Mucosa of rectum (tissue), 2 donors: ENCODE results near the gene DAD1.
"Not testable (repeated sequence)": the region's sequence is repeated elsewhere in the genome, so short reads cannot be mapped to it uniquely, and the experiment has no call there.

Experiments
- H3K27ac ChIP-seq, 2 donors: one replicate each; pipeline ENCODE4 v1.7.0; 2013; ENCODE audit warnings: inconsistent platforms in 2 of 2, low read depth in 2 of 2, low read length in 2 of 2
- H3K27me3 ChIP-seq, 2 donors: one replicate each; pipeline ENCODE4 v1.7.0; 2013; ENCODE audit warnings: low read length in 2 of 2; ENCODE audit not compliant: control insufficient read depth in 2 of 2, insufficient read depth in 2 of 2
- H3K36me3 ChIP-seq, 2 donors: one replicate each; pipeline ENCODE4 v1.7.0; 2013; ENCODE audit warnings: low read length in 2 of 2; ENCODE audit not compliant: control insufficient read depth in 2 of 2, insufficient read depth in 2 of 2
- H3K4me1 ChIP-seq, 2 donors: one replicate each; pipeline ENCODE4 v1.7.0; 2013; ENCODE audit warnings: low read length in 2 of 2, mild to moderate bottlenecking in 1 of 2; ENCODE audit not compliant: control insufficient read depth in 2 of 2, insufficient read depth in 2 of 2
- H3K4me3 ChIP-seq, 2 donors: one replicate each; pipeline ENCODE4 v1.7.0; 2013; ENCODE audit warnings: low read length in 2 of 2
- H3K9ac ChIP-seq, 2 donors: one replicate each; pipeline ENCODE4 v1.7.0; 2013; ENCODE audit warnings: low read length in 2 of 2, low read depth in 1 of 2, mild to moderate bottlenecking in 1 of 2
- H3K9me3 ChIP-seq, 2 donors: one replicate each; pipeline ENCODE4 v1.7.0; 2013; ENCODE audit warnings: low read length in 2 of 2; ENCODE audit not compliant: control insufficient read depth in 2 of 2
- donor health status: healthy.
- donor health status: Normal muscosa, but diverticular disease.

DAD1 gene

DNA sequence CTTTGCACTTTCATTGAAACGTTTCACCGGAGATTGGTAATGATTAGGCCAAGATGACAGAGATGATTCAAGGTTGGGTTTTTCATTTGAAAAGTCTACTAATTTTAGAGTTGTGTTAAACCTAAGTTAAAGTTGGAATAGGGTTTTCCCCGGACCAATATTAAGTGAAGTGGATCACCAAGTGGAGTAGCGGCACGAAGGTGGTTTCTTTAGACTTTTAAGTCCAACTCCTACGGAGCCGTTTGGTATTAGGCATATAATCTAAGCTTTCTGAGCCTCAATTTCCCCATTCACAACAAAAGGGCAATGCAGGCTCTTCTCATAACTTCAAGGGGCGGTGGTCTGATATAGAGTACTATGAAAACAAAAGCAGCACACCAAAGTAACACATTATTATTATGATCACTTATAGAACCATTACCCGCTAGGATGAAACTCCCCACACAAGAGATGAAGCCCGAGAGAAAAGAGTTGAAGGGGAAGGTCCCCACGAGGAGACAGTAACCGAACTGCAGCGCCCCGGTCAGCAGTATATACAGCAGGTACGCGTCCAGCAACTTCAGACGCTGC lies 413 bp downstream of the DAD1 start:
- H3K4me1 ChIP-seq: peaks cover 21 to 24% of the 10 kb centered on the region in 2 donors
- peak overlapping the region; percentile 92 to 99 for H3K27ac ChIP-seq
- H3K9ac ChIP-seq: peak overlapping the region; percentile 97 to 98
- no peaks in the 10 kb centered on the region for H3K27me3 ChIP-seq
- peak overlapping the region; percentile 98 to 100 for H3K4me3 ChIP-seq
- no peaks in the 10 kb centered on the region for H3K9me3 ChIP-seq
- H3K36me3 ChIP-seq: peaks cover 0 to 5% of the 10 kb centered on the region in 2 donors

- H3K9ac ChIP-seq: peak overlapping the region; percentile 97 to 98
- not testable (repeated sequence) for H3K27me3 ChIP-seq, H3K36me3 ChIP-seq, H3K9me3 ChIP-seq
- peak overlapping the region; percentile 98 to 100 for H3K4me3 ChIP-seq
- H3K4me1 ChIP-seq: peaks cover 15 to 22% of the 10 kb centered on the region in 2 donors
- H3K27ac ChIP-seq: peak overlapping the region; percentile 92 to 99
Observed at GRCh38 chr14:22587677-22588422, 1.2 kb downstream of the DAD1 start.

GRCh38 chr14:22587247-22587646 lies 1.8 kb downstream of the DAD1 start:
- H3K4me3 ChIP-seq: peak overlapping the region in 1 of 2 donors; percentile 6
- H3K36me3 ChIP-seq: peaks cover 0 to 5% of the 10 kb centered on the region in 2 donors
- no peak overlapping the region for H3K27ac ChIP-seq
- no peaks in the 10 kb centered on the region for H3K27me3 ChIP-seq
- H3K9ac ChIP-seq: peak overlapping the region in 1 of 2 donors; percentile 8
- no peaks in the 10 kb centered on the region for H3K9me3 ChIP-seq
- H3K4me1 ChIP-seq: peaks cover 15 to 21% of the 10 kb centered on the region in 2 donors

GRCh38 chr14:22583994-22584393 lies 5.0 kb downstream of the DAD1 start:
- Histone ChIP-seq H3K27me3 (no peaks in the 10 kb centered on the region), H3K36me3 (peaks cover 3 to 5% of the 10 kb centered on the region in 2 donors), H3K4me1 (peaks cover 10 to 15% of the 10 kb centered on the region in 2 donors), H3K9me3 (no peaks in the 10 kb centered on the region), H3K27ac (no peak overlapping the region), H3K4me3 (no peak overlapping the region), H3K9ac (no peak overlapping the region)

- H3K27ac ChIP-seq: no peak overlapping the region
- no peaks in the 10 kb centered on the region for H3K27me3 ChIP-seq
- H3K9ac ChIP-seq: no peak overlapping the region
- H3K36me3 ChIP-seq: peaks cover 3 to 7% of the 10 kb centered on the region in 2 donors
- H3K4me1 ChIP-seq: peaks cover 0 to 3% of the 10 kb centered on the region in 2 donors
- no peak overlapping the region for H3K4me3 ChIP-seq
- no peaks in the 10 kb centered on the region for H3K9me3 ChIP-seq
Observed at GRCh38 chr14:22580625-22581024, 8.4 kb downstream of the DAD1 start.

DNA sequence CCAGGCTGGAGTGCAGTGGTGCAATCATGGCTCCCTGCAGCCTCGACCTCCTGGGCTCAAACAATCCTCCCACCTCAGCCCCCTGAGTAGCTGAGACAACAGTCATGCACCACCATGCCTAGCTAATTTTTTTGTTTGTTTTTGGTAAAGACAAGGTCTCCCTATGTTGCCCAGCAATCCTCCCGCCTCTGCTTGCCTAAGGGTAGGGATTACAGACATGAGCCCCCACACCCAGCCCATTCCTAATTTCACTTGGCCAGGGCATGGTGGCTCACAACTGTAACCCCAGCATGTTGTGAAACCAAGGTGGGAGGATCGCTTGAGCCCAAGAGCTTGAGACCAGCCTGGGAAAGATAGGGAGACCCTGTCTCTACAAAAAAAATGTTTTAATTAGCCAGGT lies 9.1 kb downstream of the DAD1 start:
- Histone ChIP-seq H3K36me3 (peaks cover 5 to 9% of the 10 kb centered on the region in 2 donors), H3K27ac (no peak overlapping the region), H3K9ac (no peak overlapping the region), H3K4me1 (peaks cover 0 to 3% of the 10 kb centered on the region in 2 donors), H3K4me3 (no peak overlapping the region), H3K9me3 (no peaks in the 10 kb centered on the region), H3K27me3 (no peaks in the 10 kb centered on the region)

DNA sequence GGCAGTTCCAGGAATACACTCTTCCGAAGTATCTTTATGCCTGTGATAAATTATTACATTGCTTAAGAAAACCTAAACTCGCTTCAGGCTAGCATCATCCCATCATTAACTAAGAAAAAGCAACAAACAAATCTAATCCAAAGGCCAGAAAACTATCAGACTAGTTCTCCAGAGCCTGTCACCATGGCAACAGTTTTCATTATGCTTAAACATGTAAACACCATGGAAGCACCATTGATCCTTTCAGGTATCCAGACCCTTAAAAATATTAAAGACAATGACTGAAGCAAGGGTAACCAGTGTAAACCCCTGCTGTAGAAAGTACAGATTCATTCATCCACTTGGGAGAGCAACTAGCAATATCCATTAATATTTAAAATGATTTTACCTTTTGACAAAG lies 9.8 kb downstream of the DAD1 start:
- Histone ChIP-seq H3K27me3 (no peaks in the 10 kb centered on the region), H3K4me1 (no peaks in the 10 kb centered on the region), H3K27ac (no peak overlapping the region), H3K9me3 (no peaks in the 10 kb centered on the region), H3K36me3 (peaks cover 11 to 14% of the 10 kb centered on the region in 2 donors), H3K4me3 (no peak overlapping the region), H3K9ac (no peak overlapping the region)

DNA sequence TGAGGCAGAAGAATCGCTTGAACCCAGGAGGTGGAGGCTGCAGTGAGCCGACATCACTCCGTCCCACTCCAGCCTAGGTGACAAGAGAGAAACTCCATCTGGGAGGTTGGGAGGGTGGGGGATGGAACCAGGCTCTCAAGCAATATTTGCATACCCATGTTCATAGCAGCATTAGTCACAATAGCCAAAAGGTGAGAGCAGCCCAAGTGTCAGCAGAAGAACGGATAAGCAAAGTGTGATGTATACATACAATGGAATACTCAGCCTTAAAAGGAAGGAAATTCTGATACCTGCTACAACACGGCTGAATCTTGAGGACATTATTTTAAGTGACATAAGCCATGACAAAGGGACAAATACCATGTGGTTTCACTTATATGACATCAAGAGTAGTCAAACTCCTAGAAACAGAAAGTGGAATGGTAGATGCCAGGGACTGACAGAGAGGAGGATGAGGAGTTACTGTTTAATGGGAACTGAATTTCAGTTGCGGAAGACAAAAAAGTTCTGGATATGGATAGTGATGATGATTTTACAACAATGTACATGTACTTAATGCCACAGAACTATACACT lies 11.6 kb downstream of the DAD1 start:
- Histone ChIP-seq H3K9ac (no peak overlapping the region), H3K27ac (no peak overlapping the region), H3K4me3 (no peak overlapping the region), H3K9me3 (no peaks in the 10 kb centered on the region), H3K27me3 (no peaks in the 10 kb centered on the region), H3K36me3 (peaks cover 22 to 23% of the 10 kb centered on the region in 2 donors), H3K4me1 (no peaks in the 10 kb centered on the region)

- Histone ChIP-seq H3K9ac (no peak overlapping the region), H3K27me3 (no peaks in the 10 kb centered on the region), H3K4me3 (no peak overlapping the region), H3K36me3 (peaks cover 30 to 35% of the 10 kb centered on the region in 2 donors), H3K27ac (no peak overlapping the region), H3K4me1 (peaks cover 0 to 4% of the 10 kb centered on the region in 2 donors), H3K9me3 (no peaks in the 10 kb centered on the region)
Observed at GRCh38 chr14:22573804-22574203, 15.2 kb downstream of the DAD1 start.

DNA sequence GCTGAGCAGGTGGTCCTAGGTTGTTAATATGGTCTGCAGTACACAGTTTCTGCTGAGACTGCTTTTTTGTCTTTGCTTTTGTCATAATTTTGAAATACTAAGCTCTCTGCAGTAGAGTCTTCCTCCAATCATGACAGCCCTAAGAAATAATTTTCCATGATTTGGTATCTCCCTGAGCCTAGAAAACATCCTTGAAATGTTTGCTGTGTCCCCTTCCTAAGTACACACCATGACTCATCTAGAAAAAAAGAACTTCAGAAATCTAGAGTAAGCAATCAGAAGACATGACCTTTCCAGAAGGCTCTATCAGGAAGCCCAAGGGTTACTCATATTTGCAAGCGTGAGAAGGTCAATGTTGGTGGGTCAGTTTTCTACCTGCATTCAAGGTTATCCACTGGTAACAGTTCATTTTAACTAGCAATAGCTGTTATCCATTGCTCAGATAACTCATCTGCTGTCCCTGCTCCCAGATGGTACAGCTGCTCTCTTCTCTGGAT lies 16.4 kb downstream of the DAD1 start:
- Histone ChIP-seq H3K4me3 (no peak overlapping the region), H3K27ac (no peak overlapping the region), H3K9me3 (no peaks in the 10 kb centered on the region), H3K36me3 (peaks cover 35 to 36% of the 10 kb centered on the region in 2 donors), H3K27me3 (no peaks in the 10 kb centered on the region), H3K4me1 (peaks cover 0 to 4% of the 10 kb centered on the region in 2 donors), H3K9ac (no peak overlapping the region)
